Lower leg skin (tissue), 3 donors: ENCODE measurements around the gene ELN.

Experiments
- CTCF ChIP-seq, 3 donors: fragments of 450-650 bp; IDR thresholded peaks; one replicate each; pipeline ENCODE4 v1.5.1; 2016; ENCODE audit warnings: antibody characterized with exemption in 3 of 3, mild to moderate bottlenecking in 3 of 3, moderate library complexity in 2 of 3
- POLR2A ChIP-seq, 2 donors: fragments of 450-650 bp; IDR thresholded peaks; one replicate each; pipeline ENCODE4 v1.6.1; 2016 to 2017; ENCODE audit warnings: antibody characterized with exemption in 2 of 2, mild to moderate bottlenecking in 1 of 2, moderate library complexity in 1 of 2

- no peak for TF ChIP-seq POLR2A (IDR thresholded peaks at IDR 0.05)
- TF ChIP-seq CTCF (IDR thresholded peaks at IDR 0.05) = no peak
These were observed 4.9 kb upstream of the ELN start for GRCh38 chr7:74023092-74023536.
